Measurements from ENCODE around the gene BIN1.

BIN1 gene

GRCh38 chr2:127046579-127046978 is 60.4 kb downstream of the BIN1 start:
- Histone ChIP-seq H3K4me1 (ENCODE audit: insufficient read depth, low read length) (peaks cover 4% of the 10 kb centered on the region), H3K36me3 (ENCODE audit: insufficient read depth, low read length) (peaks cover 7% of the 10 kb centered on the region), H3K4me3 (ENCODE audit: low read depth in 1 of 2, low read length in 2 of 2) (no peak overlapping the region), H3K27me3 (ENCODE audit: control insufficient read depth in 1 of 2, insufficient read depth in 2 of 2, low read length in 2 of 2) (no peaks in the 10 kb centered on the region), H3K27ac (ENCODE audit: low read depth, low read length) (no peak overlapping the region), H3K9ac (ENCODE audit: low read length) (no peak overlapping the region), H3K9me3 (ENCODE audit: low read length) (no peaks in the 10 kb centered on the region)

DNA sequence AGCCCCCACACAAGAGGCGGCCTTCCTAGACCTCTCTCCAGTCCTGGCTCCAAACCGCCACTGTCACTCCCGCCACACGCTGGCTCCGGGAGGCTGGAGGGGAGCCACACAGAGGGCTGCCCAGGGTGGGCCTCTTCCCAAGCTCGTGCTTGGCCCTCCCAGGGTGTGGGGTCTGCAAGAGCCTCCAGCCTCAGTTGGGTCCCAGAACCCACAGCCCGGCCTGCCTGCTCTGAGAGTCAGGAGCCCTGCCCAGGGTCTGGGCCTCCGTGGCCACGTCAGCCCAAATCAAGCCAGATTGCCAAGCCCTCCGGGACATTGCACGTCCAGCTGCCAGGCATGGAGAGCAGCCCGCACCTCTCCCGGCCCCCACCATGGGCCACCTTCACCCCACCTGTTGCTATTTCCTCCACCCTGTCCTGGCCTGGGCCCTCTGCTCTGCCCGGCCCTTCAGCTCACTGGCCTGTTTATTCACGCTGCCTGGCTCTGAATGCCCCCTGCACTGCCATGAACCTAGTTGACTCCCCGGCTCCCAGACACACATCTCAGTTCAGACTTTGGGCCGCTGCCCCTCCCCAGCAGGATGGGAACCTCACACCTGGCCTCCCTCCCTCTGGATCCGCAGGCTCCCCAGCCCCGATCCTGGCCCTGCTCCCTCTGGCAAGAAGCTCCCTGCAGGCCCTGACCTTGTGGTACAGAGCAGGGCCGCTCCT is 61.0 kb downstream of the BIN1 start:
- H3K9ac ChIP-seq (ENCODE audit: low read length), result no peak overlapping the region
- no peaks in the 10 kb centered on the region for H3K27me3 ChIP-seq (ENCODE audit: control insufficient read depth in 1 of 2, insufficient read depth in 2 of 2, low read length in 2 of 2)
- H3K4me1 ChIP-seq (ENCODE audit: insufficient read depth, low read length), result peaks cover 4% of the 10 kb centered on the region
- no peaks in the 10 kb centered on the region for H3K9me3 ChIP-seq (ENCODE audit: low read length)
- no peak overlapping the region for H3K4me3 ChIP-seq (ENCODE audit: low read depth in 1 of 2, low read length in 2 of 2)
- H3K27ac ChIP-seq (ENCODE audit: low read depth, low read length), result no peak overlapping the region
- H3K36me3 ChIP-seq (ENCODE audit: insufficient read depth, low read length), result peaks cover 7% of the 10 kb centered on the region

DNA sequence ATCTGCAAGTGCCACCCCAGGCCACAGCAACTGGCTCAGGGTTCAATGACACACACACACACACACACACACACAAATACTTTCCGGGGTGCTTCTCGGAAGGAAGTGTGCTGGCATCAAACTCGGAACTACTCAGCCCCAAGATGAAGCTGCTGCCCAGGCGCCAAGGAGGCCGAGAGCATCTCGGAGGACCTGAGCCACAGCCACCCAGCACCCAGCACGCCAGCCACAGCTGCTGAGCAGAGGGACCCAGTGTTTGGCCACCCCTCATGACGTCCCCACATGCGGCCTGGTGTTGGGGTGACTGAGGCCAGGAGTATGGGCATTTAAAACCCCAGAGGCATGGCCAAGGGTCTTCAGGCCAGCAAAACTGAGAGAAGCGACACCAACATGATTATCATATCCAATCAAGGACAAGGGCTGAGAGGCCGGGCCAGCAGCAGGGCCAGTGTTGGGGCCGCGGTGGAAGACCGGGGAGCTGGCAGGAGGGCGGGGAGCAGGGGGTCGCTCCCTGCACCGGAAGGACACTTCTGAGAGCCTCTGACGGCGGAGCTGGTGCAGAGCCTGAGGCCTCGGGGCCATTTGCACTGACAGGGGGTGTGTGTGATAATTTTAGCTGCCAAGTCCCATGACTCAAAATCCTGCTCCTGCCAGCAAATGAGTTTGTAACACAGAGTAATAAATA is 61.8 kb downstream of the BIN1 start:
- H3K9ac ChIP-seq (ENCODE audit: low read length), result no peak overlapping the region
- H3K9me3 ChIP-seq (ENCODE audit: low read length), result no peaks in the 10 kb centered on the region
- H3K27ac ChIP-seq (ENCODE audit: low read depth, low read length), result no peak overlapping the region
- no peak overlapping the region for H3K4me3 ChIP-seq (ENCODE audit: low read depth in 1 of 2, low read length in 2 of 2)
- peaks cover 4% of the 10 kb centered on the region for H3K4me1 ChIP-seq (ENCODE audit: insufficient read depth, low read length)
- H3K27me3 ChIP-seq (ENCODE audit: control insufficient read depth in 1 of 2, insufficient read depth in 2 of 2, low read length in 2 of 2), result no peaks in the 10 kb centered on the region
- H3K36me3 ChIP-seq (ENCODE audit: insufficient read depth, low read length), result peaks cover 7% of the 10 kb centered on the region

DNA sequence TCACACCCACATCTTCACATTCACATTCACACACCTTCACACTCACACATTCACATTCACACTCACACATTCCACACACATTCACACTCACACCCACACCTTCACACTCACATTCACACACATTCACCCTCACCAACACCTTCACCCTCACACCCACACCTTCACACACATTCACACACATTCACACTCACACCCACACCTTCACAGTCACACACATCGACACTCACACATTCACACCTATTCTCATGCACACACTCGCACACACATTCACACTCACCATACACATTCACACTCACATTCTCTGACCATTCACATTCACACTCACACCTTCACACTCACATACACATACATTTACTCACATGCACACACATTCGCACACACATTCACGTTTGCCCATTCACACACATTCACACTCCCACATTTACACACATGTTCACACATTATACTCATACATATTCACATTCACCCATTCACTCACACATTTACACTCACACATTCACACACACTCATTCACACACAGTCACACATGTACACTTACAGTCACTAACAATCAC is 62.7 kb downstream of the BIN1 start:
- Histone ChIP-seq H3K9ac (ENCODE audit: low read length) (no peak overlapping the region), H3K27ac (ENCODE audit: low read depth, low read length) (no peak overlapping the region), H3K4me1 (ENCODE audit: insufficient read depth, low read length) (no peaks in the 10 kb centered on the region), H3K4me3 (ENCODE audit: low read depth in 1 of 2, low read length in 2 of 2) (no peak overlapping the region), H3K36me3 (ENCODE audit: insufficient read depth, low read length) (peaks cover 3% of the 10 kb centered on the region), H3K27me3 (ENCODE audit: control insufficient read depth in 1 of 2, insufficient read depth in 2 of 2, low read length in 2 of 2) (no peaks in the 10 kb centered on the region), H3K9me3 (ENCODE audit: low read length) (no peaks in the 10 kb centered on the region)

GRCh38 chr2:127043367-127044164 is 63.4 kb downstream of the BIN1 start:
- Histone ChIP-seq H3K27ac (ENCODE audit: low read depth, low read length) (no peak overlapping the region), H3K4me1 (ENCODE audit: insufficient read depth, low read length) (no peaks in the 10 kb centered on the region), H3K4me3 (ENCODE audit: low read depth in 1 of 2, low read length in 2 of 2) (no peak overlapping the region), H3K36me3 (ENCODE audit: insufficient read depth, low read length) (no peaks in the 10 kb centered on the region), H3K9me3 (ENCODE audit: low read length) (no peaks in the 10 kb centered on the region), H3K9ac (ENCODE audit: low read length) (no peak overlapping the region), H3K27me3 (ENCODE audit: control insufficient read depth in 1 of 2, insufficient read depth in 2 of 2, low read length in 2 of 2) (no peaks in the 10 kb centered on the region)

DNA sequence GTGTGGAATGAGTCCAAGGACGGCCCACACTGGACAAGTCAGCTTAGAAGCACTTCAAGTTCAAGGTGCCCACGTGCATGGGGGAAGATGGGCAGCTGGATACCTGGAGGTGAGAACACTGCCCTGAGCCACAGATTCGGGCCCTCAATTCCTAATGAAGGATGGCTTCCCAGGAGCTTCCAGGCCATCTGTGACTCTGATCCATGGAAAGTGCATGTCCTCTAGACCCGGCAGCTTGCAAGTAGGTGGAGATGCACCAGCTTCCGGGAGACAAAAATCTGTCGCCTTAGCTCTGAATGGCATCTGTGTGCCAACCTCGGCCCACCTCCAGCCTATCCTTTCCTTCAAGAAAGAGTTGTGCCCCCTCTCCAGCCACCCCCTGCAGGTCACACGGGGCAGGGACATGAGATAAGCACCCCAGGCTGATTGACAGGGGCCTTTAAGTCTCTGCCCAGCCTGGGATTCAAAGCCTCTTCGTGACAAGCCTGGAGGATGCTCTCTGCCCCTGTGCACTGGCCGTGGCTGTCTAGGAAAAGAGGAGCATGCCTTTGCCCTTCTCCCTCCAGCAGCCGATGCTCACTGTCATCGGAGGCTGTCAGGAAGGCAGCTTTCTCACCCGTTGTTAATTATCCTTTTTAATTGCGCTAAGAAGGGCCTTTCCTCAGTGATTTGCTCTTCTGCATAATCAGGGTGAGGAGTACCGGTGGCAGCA is 65.5 kb downstream of the BIN1 start:
- no peak overlapping the region for H3K4me3 ChIP-seq (ENCODE audit: low read depth in 1 of 2, low read length in 2 of 2)
- no peaks in the 10 kb centered on the region for H3K36me3 ChIP-seq (ENCODE audit: insufficient read depth, low read length)
- no peak overlapping the region for H3K9ac ChIP-seq (ENCODE audit: low read length)
- H3K27me3 ChIP-seq (ENCODE audit: control insufficient read depth in 1 of 2, insufficient read depth in 2 of 2, low read length in 2 of 2), result no peaks in the 10 kb centered on the region
- no peaks in the 10 kb centered on the region for H3K4me1 ChIP-seq (ENCODE audit: insufficient read depth, low read length)
- H3K9me3 ChIP-seq (ENCODE audit: low read length), result no peaks in the 10 kb centered on the region
- H3K27ac ChIP-seq (ENCODE audit: low read depth, low read length), result no peak overlapping the region

GRCh38 chr2:127040169-127040568 is 66.8 kb downstream of the BIN1 start:
- H3K9me3 ChIP-seq (ENCODE audit: low read length), result no peaks in the 10 kb centered on the region
- H3K4me1 ChIP-seq (ENCODE audit: insufficient read depth, low read length), result no peaks in the 10 kb centered on the region
- no peak overlapping the region for H3K4me3 ChIP-seq (ENCODE audit: low read depth in 1 of 2, low read length in 2 of 2)
- H3K27me3 ChIP-seq (ENCODE audit: control insufficient read depth in 1 of 2, insufficient read depth in 2 of 2, low read length in 2 of 2), result no peaks in the 10 kb centered on the region
- H3K27ac ChIP-seq (ENCODE audit: low read depth, low read length), result no peak overlapping the region
- H3K36me3 ChIP-seq (ENCODE audit: insufficient read depth, low read length), result no peaks in the 10 kb centered on the region
- no peak overlapping the region for H3K9ac ChIP-seq (ENCODE audit: low read length)

- H3K9me3 ChIP-seq (ENCODE audit: low read length), result no peaks in the 10 kb centered on the region
- no peak overlapping the region for H3K9ac ChIP-seq (ENCODE audit: low read length)
- no peak overlapping the region for H3K27ac ChIP-seq (ENCODE audit: low read depth, low read length)
- no peaks in the 10 kb centered on the region for H3K36me3 ChIP-seq (ENCODE audit: insufficient read depth, low read length)
- H3K27me3 ChIP-seq (ENCODE audit: control insufficient read depth in 1 of 2, insufficient read depth in 2 of 2, low read length in 2 of 2), result no peaks in the 10 kb centered on the region
- no peak overlapping the region for H3K4me3 ChIP-seq (ENCODE audit: low read depth in 1 of 2, low read length in 2 of 2)
- no peaks in the 10 kb centered on the region for H3K4me1 ChIP-seq (ENCODE audit: insufficient read depth, low read length)
Measured at GRCh38 chr2:127039387-127040031, 67.4 kb downstream of the BIN1 start.

DNA sequence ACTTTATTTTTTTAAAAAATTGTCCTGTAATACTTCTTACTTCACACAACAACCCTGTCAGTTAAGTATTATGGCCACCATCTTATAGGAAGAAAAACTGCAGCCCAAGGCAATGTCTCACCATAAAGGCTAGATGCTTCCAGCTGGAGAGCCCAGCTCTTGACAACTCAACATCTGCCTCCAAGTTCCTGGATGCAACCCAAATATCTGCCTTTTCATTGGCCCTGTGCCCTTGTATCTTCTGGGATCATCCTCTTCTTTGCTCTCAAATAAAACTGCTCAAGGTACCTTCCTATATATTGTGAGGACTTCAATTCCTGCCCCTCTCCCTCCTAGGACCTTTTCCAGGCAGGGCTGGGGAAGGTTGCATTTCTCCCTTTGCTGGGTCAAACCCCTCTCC is 69.5 kb downstream of the BIN1 start:
- no peaks in the 10 kb centered on the region for H3K4me1 ChIP-seq (ENCODE audit: insufficient read depth, low read length)
- H3K27ac ChIP-seq (ENCODE audit: low read depth, low read length), result no peak overlapping the region
- no peak overlapping the region for H3K4me3 ChIP-seq (ENCODE audit: low read depth in 1 of 2, low read length in 2 of 2)
- no peaks in the 10 kb centered on the region for H3K36me3 ChIP-seq (ENCODE audit: insufficient read depth, low read length)
- H3K9ac ChIP-seq (ENCODE audit: low read length), result no peak overlapping the region
- no peaks in the 10 kb centered on the region for H3K27me3 ChIP-seq (ENCODE audit: control insufficient read depth in 1 of 2, insufficient read depth in 2 of 2, low read length in 2 of 2)
- H3K9me3 ChIP-seq (ENCODE audit: low read length), result no peaks in the 10 kb centered on the region

DNA sequence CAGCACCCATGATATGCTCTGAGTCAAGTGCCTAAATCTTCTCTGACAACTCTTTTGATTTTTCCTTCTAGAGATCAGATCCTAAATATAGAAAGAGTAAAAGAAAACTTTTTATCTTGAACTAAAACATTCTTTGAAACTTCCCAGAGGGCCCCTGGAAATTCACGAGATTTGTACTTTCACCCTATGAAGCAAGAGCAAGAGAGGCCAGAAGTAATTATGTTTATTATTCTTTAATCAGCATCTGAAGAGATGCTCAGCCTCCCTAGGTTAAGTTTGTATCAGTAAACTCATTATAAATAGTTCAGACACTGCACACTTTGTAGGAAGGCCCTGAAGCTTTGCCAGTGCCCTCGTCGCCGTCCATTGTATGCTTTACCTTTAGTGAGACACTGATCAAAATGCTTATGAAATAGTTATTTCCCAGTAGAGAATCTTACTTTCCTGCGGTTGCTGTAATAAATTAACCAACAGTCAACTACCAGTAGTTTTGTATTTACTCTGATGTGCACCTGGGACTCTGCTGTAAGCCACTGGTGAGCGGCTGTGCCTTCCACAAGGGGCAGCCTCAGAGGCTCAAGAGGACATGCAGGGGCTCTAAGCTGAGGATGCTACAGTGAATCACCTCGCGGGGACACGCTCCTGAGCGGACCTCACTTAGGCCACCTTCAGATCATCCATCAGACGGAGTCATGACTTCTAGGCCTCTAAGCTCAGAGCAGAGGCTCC is 71.9 kb downstream of the BIN1 start:
- H3K9ac ChIP-seq (ENCODE audit: low read length), result no peak overlapping the region
- H3K4me1 ChIP-seq (ENCODE audit: insufficient read depth, low read length), result no peaks in the 10 kb centered on the region
- H3K9me3 ChIP-seq (ENCODE audit: low read length), result no peaks in the 10 kb centered on the region
- no peak overlapping the region for H3K27ac ChIP-seq (ENCODE audit: low read depth, low read length)
- no peaks in the 10 kb centered on the region for H3K36me3 ChIP-seq (ENCODE audit: insufficient read depth, low read length)
- no peaks in the 10 kb centered on the region for H3K27me3 ChIP-seq (ENCODE audit: control insufficient read depth in 1 of 2, insufficient read depth in 2 of 2, low read length in 2 of 2)
- H3K4me3 ChIP-seq (ENCODE audit: low read depth in 1 of 2, low read length in 2 of 2), result no peak overlapping the region
